Osteoblast (primary cell): ENCODE measurements around the gene DDX1. TPM values are rescaled to one million over a fixed set of nuclear protein-coding genes. Genes with fewer than 3 reads are reported as not detected.

ENCODE experiments used
- DNase-seq: peaks from one replicate; pipeline ENCODE4 v3.0.0; 2011; ENCODE audit warnings: low spot score, mixed read lengths; ENCODE audit not compliant: insufficient read length; ENCODE audit errors: missing footprints
- H2AFZ ChIP-seq: 2 replicates; pipeline ENCODE4 v1.6.0; 2011; ENCODE audit warnings: mild to moderate bottlenecking, low read length
- H3K27ac ChIP-seq: 2 replicates; pipeline ENCODE4 v1.5.1; 2011; ENCODE audit warnings: mild to moderate bottlenecking, low read depth, low read length, moderate library complexity
- H3K27me3 ChIP-seq: 2 replicates; pipeline ENCODE4 v1.6.0; 2012; ENCODE audit warnings: mild to moderate bottlenecking, control low read depth, inconsistent platforms, low read length, moderate library complexity; ENCODE audit not compliant: insufficient read depth
- H3K36me3 ChIP-seq: 2 replicates; pipeline ENCODE4 v1.5.1; 2011; ENCODE audit warnings: mild to moderate bottlenecking, low read length, control low read depth, moderate library complexity; ENCODE audit not compliant: insufficient read depth
- H3K4me1 ChIP-seq: 2 replicates; pipeline ENCODE4 v1.5.1; 2011; ENCODE audit warnings: mild to moderate bottlenecking, low read length, control low read depth, moderate library complexity; ENCODE audit not compliant: insufficient read depth
- H3K4me2 ChIP-seq: 2 replicates; pipeline ENCODE4 v1.6.0; 2011; ENCODE audit warnings: mild to moderate bottlenecking, low read length; ENCODE audit not compliant: insufficient read depth
- H3K4me3 ChIP-seq: fragments of 200-600 bp; sonication (generic); 3 replicates; pipeline ENCODE4 v1.5.1; 2012; ENCODE audit warnings: mild to moderate bottlenecking, low read length, inconsistent platforms; ENCODE audit not compliant: insufficient read depth
- H3K79me2 ChIP-seq: 2 replicates; pipeline ENCODE4 v1.6.0; 2012; ENCODE audit warnings: mild to moderate bottlenecking, low read length, control low read depth, inconsistent platforms; ENCODE audit not compliant: insufficient read depth
- H3K9me3 ChIP-seq: 2 replicates; pipeline ENCODE4 v1.5.1; 2011; ENCODE audit warnings: low read depth, low read length, control low read depth
- H4K20me1 ChIP-seq: 2 replicates; pipeline ENCODE4 v1.6.0; 2012; ENCODE audit warnings: mild to moderate bottlenecking, low read length, control low read depth; ENCODE audit not compliant: insufficient read depth
- CTCF ChIP-seq: IDR thresholded peaks from 2 replicates; pipeline ENCODE4 v1.5.1; 2011; ENCODE audit warnings: mild to moderate bottlenecking, low read depth, low read length, moderate library complexity; ENCODE audit errors: extremely low read depth
- total RNA-seq: library from RNA; depleted of rRNA; stranded (reverse); fragments of >200 nt; gene quantifications from 2 replicates; pipeline ENCODE4 v1.2.3, GENCODE V29; 2012

The DDX1 gene
- total RNA-seq, 1 donor: 76.0 TPM

GRCh38 chr2:15672961-15673918 lies 81.6 kb downstream of the DDX1 start:
- Histone ChIP-seq H4K20me1 (no peaks in the 10 kb centered on the region), H3K79me2 (no peaks in the 10 kb centered on the region), H3K27ac (no peak overlapping the region), H3K36me3 (no peaks in the 10 kb centered on the region), H3K27me3 (no peaks in the 10 kb centered on the region), H3K4me1 (peaks cover 7% of the 10 kb centered on the region), H3K4me3 (no peak overlapping the region), H3K4me2 (no peak overlapping the region), H2AFZ (no peak overlapping the region), H3K9me3 (no peaks in the 10 kb centered on the region)
- no peak for DNase-seq
- no peak for TF ChIP-seq CTCF

- no peak for TF ChIP-seq CTCF
Observed at GRCh38 chr2:15673919-15674636, 82.4 kb downstream of the DDX1 start.

GRCh38 chr2:15674637-15675455 lies 83.2 kb downstream of the DDX1 start:
- DNase-seq: no peak
- H3K36me3 ChIP-seq: no peaks in the 10 kb centered on the region
- no peaks in the 10 kb centered on the region for H3K9me3 ChIP-seq
- no peaks in the 10 kb centered on the region for H3K79me2 ChIP-seq
- H3K27me3 ChIP-seq: no peaks in the 10 kb centered on the region
- no peaks in the 10 kb centered on the region for H3K4me1 ChIP-seq
- H3K4me2 ChIP-seq: no peak overlapping the region
- no peak overlapping the region for H3K4me3 ChIP-seq
- no peak overlapping the region for H2AFZ ChIP-seq
- no peak overlapping the region for H3K27ac ChIP-seq
- no peak for TF ChIP-seq CTCF
- H4K20me1 ChIP-seq: no peaks in the 10 kb centered on the region

More at GRCh38 chr2:15673919-15674636, 82.4 kb downstream of the DDX1 start:
- peak overlapping the region; percentile 13 for H3K4me2 ChIP-seq
- H3K79me2 ChIP-seq: no peaks in the 10 kb centered on the region
- no peak overlapping the region for H3K27ac ChIP-seq
- H3K27me3 ChIP-seq: no peaks in the 10 kb centered on the region
- no peaks in the 10 kb centered on the region for H4K20me1 ChIP-seq
- no peak for DNase-seq
- H3K4me3 ChIP-seq: no peak overlapping the region
- H2AFZ ChIP-seq: peak overlapping the region; percentile 51
- no peaks in the 10 kb centered on the region for H3K36me3 ChIP-seq
- no peaks in the 10 kb centered on the region for H3K4me1 ChIP-seq
- no peaks in the 10 kb centered on the region for H3K9me3 ChIP-seq
